H1 (cell line): ENCODE data around the gene SLC43A3. TPM values are rescaled to one million over a fixed set of nuclear protein-coding genes. Genes with fewer than 3 reads are reported as not detected.

Source experiments
- CTCF ChIA-PET: fragments of 300-600 bp; sonication (Branson Sonifier 250); formaldehyde crosslinking; loops from one replicate; lab custom pipeline; 2021; ENCODE audit not compliant: partially characterized antibody; lab: Charles Lee
- POLR2A ChIA-PET: fragments of 300-600 bp; sonication (Branson Sonifier 250); formaldehyde crosslinking; loops from one replicate; lab custom pipeline; 2021; ENCODE audit warnings: inconsistent platforms; ENCODE audit not compliant: partially characterized antibody; lab: Charles Lee
- DNase-seq, 2 experiments: peaks; one replicate each; pipeline versions ENCODE4 v3.0.0 to v3.0.0-alpha.2; 2010 to 2022; ENCODE audit warnings: low spot score in 2 of 2, low read depth in 1 of 2, mixed read lengths in 1 of 2
- FAIRE-seq: peaks from 2 replicates; lab custom pipeline; 2011; peaks lifted over from hg19 to GRCh38; lab: Jason Lieb, UNC
- H2AFZ ChIP-seq: 2 replicates; pipeline ENCODE4 v1.8.1; 2012; ENCODE audit warnings: low read length, inconsistent platforms
- H2AK5ac ChIP-seq: 2 replicates; pipeline ENCODE4 v1.6.1; 2013; ENCODE audit warnings: low read depth, low read length
- H2BK120ac ChIP-seq: replicated peaks from 2 replicates; pipeline ENCODE3; 2013; ENCODE audit warnings: low read depth, low read length, inconsistent platforms
- H2BK12ac ChIP-seq: 2 replicates; pipeline ENCODE4 v1.6.1; 2013; ENCODE audit warnings: low read depth, low read length
- H2BK15ac ChIP-seq: 2 replicates; pipeline ENCODE4 v1.6.1; 2013; ENCODE audit warnings: low read length
- H2BK20ac ChIP-seq: 2 replicates; pipeline ENCODE4 v1.6.1; 2013; ENCODE audit warnings: low read length
- H2BK5ac ChIP-seq: 2 replicates; pipeline ENCODE4 v1.6.1; 2013; ENCODE audit warnings: low read depth, low read length
- H3K14ac ChIP-seq: 2 replicates; pipeline ENCODE4 v1.6.1; 2013; ENCODE audit warnings: inconsistent platforms; ENCODE audit not compliant: insufficient read length
- H3K18ac ChIP-seq: 2 replicates; pipeline ENCODE4 v1.6.1; 2013; ENCODE audit warnings: low read length; ENCODE audit errors: extremely low read depth
- H3K23ac ChIP-seq: 2 replicates; pipeline ENCODE4 v1.6.1; 2013; ENCODE audit warnings: inconsistent platforms; ENCODE audit not compliant: insufficient read length
- H3K23me2 ChIP-seq: 2 replicates; pipeline ENCODE4 v1.6.1; 2013; ENCODE audit warnings: low read depth, low read length
- H3K27ac ChIP-seq: 2 replicates; pipeline ENCODE4 v1.6.1; 2011; ENCODE audit warnings: low read depth, low read length, inconsistent platforms
- H3K27me3 ChIP-seq, 4 experiments: replicated peaks in 1 of 4; 1 replicate in 1 of 4; 2 replicates in 3 of 4; pipeline versions ENCODE4 v1.6.1 to v1.8.1; 2011 to 2013; ENCODE audit warnings: low read length in 3 of 4, mild to moderate bottlenecking in 3 of 4, inconsistent platforms in 2 of 4, mixed read lengths in 2 of 4, moderate library complexity in 1 of 4; ENCODE audit not compliant: control insufficient read depth in 3 of 4, insufficient read depth in 3 of 4; ENCODE audit errors: extremely low read depth in 1 of 4
- H3K36me3 ChIP-seq, 4 experiments: 2 replicates each; pipeline versions ENCODE4 v1.6.1 to v1.8.1; 2011 to 2013; ENCODE audit warnings: mild to moderate bottlenecking in 4 of 4, low read length in 3 of 4, moderate library complexity in 2 of 4, control low read depth in 1 of 4, inconsistent platforms in 1 of 4; ENCODE audit not compliant: insufficient read depth in 4 of 4, control insufficient read depth in 2 of 4
- H3K4ac ChIP-seq: replicated peaks from 2 replicates; pipeline ENCODE3; 2013; ENCODE audit warnings: low read length, low read depth, mixed read lengths, inconsistent platforms; ENCODE audit not compliant: insufficient read length
- H3K4me1 ChIP-seq, 4 experiments: replicated peaks in 1 of 4; 1 replicate in 1 of 4; 2 replicates in 3 of 4; pipeline versions ENCODE4 v1.6.1 to v1.8.1; 2011 to 2013; ENCODE audit warnings: low read length in 3 of 4, inconsistent platforms in 2 of 4, mixed read lengths in 1 of 4; ENCODE audit not compliant: insufficient read depth in 4 of 4, control insufficient read depth in 3 of 4
- H3K4me2 ChIP-seq, 2 experiments: 2 replicates each; pipeline versions ENCODE4 v1.6.1 to v1.8.1; 2011 to 2013; ENCODE audit warnings: low read depth in 2 of 2, low read length in 2 of 2, control low read depth in 1 of 2, inconsistent platforms in 1 of 2, mild to moderate bottlenecking in 1 of 2; ENCODE audit not compliant: insufficient read depth in 1 of 2
- H3K4me3 ChIP-seq, 4 experiments: fragments of 200-600, 300-600 bp in 1 of 4; sonication (generic), shearing (Covaris generic), sonication (Bioruptor Twin) in 1 of 4; 2 replicates each; pipeline versions ENCODE4 v1.5.1 to v1.8.1; 2011 to 2016; ENCODE audit warnings: low read length in 4 of 4, low read depth in 3 of 4, control low read depth in 2 of 4, inconsistent platforms in 2 of 4, mild to moderate bottlenecking in 2 of 4, mixed read lengths in 1 of 4, moderate library complexity in 1 of 4; ENCODE audit not compliant: insufficient read depth in 2 of 4; ENCODE audit errors: extremely low read depth in 1 of 4
- H3K56ac ChIP-seq: replicated peaks from 2 replicates; pipeline ENCODE3; 2013; ENCODE audit warnings: low read depth, mild to moderate bottlenecking, mixed read lengths, low read length, inconsistent platforms; ENCODE audit not compliant: insufficient read length
- H3K79me1 ChIP-seq: 2 replicates; pipeline ENCODE4 v1.6.1; 2013; ENCODE audit warnings: low read depth, low read length, control low read depth
- H3K79me2 ChIP-seq, 2 experiments: 2 replicates each; pipeline versions ENCODE4 v1.6.1 to v1.8.1; 2012 to 2013; ENCODE audit warnings: low read length in 2 of 2, mild to moderate bottlenecking in 2 of 2, inconsistent platforms in 1 of 2; ENCODE audit not compliant: insufficient read depth in 2 of 2, control insufficient read depth in 1 of 2
- H3K9ac ChIP-seq, 4 experiments: replicated peaks in 1 of 4; 1 replicate in 1 of 4; 2 replicates in 3 of 4; pipeline versions ENCODE4 v1.6.1 to v1.8.1; 2011 to 2013; ENCODE audit warnings: low read depth in 3 of 4, low read length in 3 of 4, control low read depth in 2 of 4, mild to moderate bottlenecking in 2 of 4, moderate library complexity in 2 of 4, inconsistent platforms in 1 of 4; ENCODE audit errors: extremely low read depth in 1 of 4
- H3K9me3 ChIP-seq, 2 experiments: 2 replicates each; pipeline versions ENCODE4 v1.6.1 to v1.8.1; 2012 to 2013; ENCODE audit warnings: mild to moderate bottlenecking in 2 of 2, moderate library complexity in 2 of 2, control low read depth in 1 of 2, inconsistent platforms in 1 of 2, low read depth in 1 of 2, low read length in 1 of 2, mixed read lengths in 1 of 2; ENCODE audit not compliant: insufficient read depth in 2 of 2
- H4K20me1 ChIP-seq, 2 experiments: replicated peaks in 1 of 2; 2 replicates each; pipeline versions ENCODE3 to v1.8.1; 2011 to 2013; ENCODE audit warnings: inconsistent platforms in 2 of 2, low read length in 2 of 2, mild to moderate bottlenecking in 1 of 2; ENCODE audit not compliant: insufficient read depth in 2 of 2, control insufficient read depth in 1 of 2
- H4K5ac ChIP-seq: 2 replicates; pipeline ENCODE4 v1.6.1; 2013; ENCODE audit warnings: low read length, low read depth, mixed read lengths, inconsistent platforms; ENCODE audit not compliant: insufficient read length
- H4K8ac ChIP-seq: 2 replicates; pipeline ENCODE4 v1.8.0; 2013; ENCODE audit warnings: mild to moderate bottlenecking, moderate library complexity, low read length, inconsistent platforms; ENCODE audit not compliant: insufficient read depth; ENCODE audit errors: extremely low read depth
- H4K91ac ChIP-seq: replicated peaks from 2 replicates; pipeline ENCODE3; 2013; ENCODE audit warnings: low read length, mixed read lengths, inconsistent platforms; ENCODE audit not compliant: insufficient read length
- BACH1 ChIP-seq: IDR thresholded peaks from 2 replicates; pipeline ENCODE4 v1.6.1; 2012; ENCODE audit warnings: low read length, improper control_type of control experiment
- EP300 ChIP-seq, 2 experiments: IDR thresholded peaks; 1 replicate in 1 of 2; 2 replicates in 1 of 2; pipeline ENCODE4 v1.6.1; 2011 to 2012; ENCODE audit warnings: low read depth in 2 of 2, low read length in 2 of 2, mild to moderate bottlenecking in 2 of 2, borderline replicate concordance in 1 of 2, inconsistent platforms in 1 of 2, moderate library complexity in 1 of 2
- KDM1A ChIP-seq: fragments of 200-600, 300-600 bp; sonication (generic); IDR thresholded peaks from 2 replicates; pipeline ENCODE4 v1.7.1; 2016; ENCODE audit warnings: mild to moderate bottlenecking, low read length, borderline replicate concordance
- PHF8 ChIP-seq: fragments of 200-600 bp; sonication (generic); conservative IDR thresholded peaks from 2 replicates; pipeline ENCODE4 v1.7.1; 2012; ENCODE audit warnings: low read depth, mild to moderate bottlenecking, inconsistent platforms, low read length, moderate library complexity
- POLR2AphosphoS5 ChIP-seq: IDR thresholded peaks from 2 replicates; pipeline ENCODE4 v1.6.1; 2011; ENCODE audit warnings: low read depth, low read length
- POU5F1 ChIP-seq: IDR thresholded peaks from 2 replicates; pipeline ENCODE4 v1.6.1; 2011; ENCODE audit warnings: low read depth, mild to moderate bottlenecking, low read length, moderate library complexity
- RFX5 ChIP-seq: IDR thresholded peaks from 2 replicates; pipeline ENCODE4 v1.6.1; 2011; ENCODE audit warnings: low read depth, low read length, improper control_type of control experiment, borderline replicate concordance
- RNF2 ChIP-seq: fragments of 200-900, 300-1000 bp; sonication (generic); IDR thresholded peaks from 2 replicates; pipeline ENCODE4 v1.7.1; 2016; ENCODE audit warnings: borderline replicate concordance, low read depth, mild to moderate bottlenecking, antibody characterized with exemption, low read length; ENCODE audit not compliant: poor library complexity, severe bottlenecking; ENCODE audit errors: missing control alignments
- RXRA ChIP-seq: IDR thresholded peaks from 2 replicates; pipeline ENCODE4 v1.6.1; 2011; ENCODE audit warnings: low read depth, mild to moderate bottlenecking, low read length, moderate library complexity; ENCODE audit not compliant: insufficient read depth
- SAP30 ChIP-seq: fragments of 300-600 bp; sonication (generic); IDR thresholded peaks from 2 replicates; pipeline ENCODE4 v1.7.1; 2012; ENCODE audit warnings: low read length, moderate library complexity, mild to moderate bottlenecking, inconsistent platforms; ENCODE audit not compliant: insufficient read depth, insufficient replicate concordance
- SP2 ChIP-seq: IDR thresholded peaks from 2 replicates; pipeline ENCODE4 v1.6.1; 2012; ENCODE audit warnings: mild to moderate bottlenecking, low read length, inconsistent platforms
- SUZ12 ChIP-seq: fragments of 200-600 bp; sonication (generic); IDR thresholded peaks from 2 replicates; pipeline ENCODE4 v1.6.1; 2012; ENCODE audit warnings: mild to moderate bottlenecking, inconsistent platforms, low read length, moderate library complexity, mixed read lengths
- WGBS, 2 experiments: shearing (Covaris generic) in 1 of 2; methylation state at CpG; one replicate each; pipeline versions ENCODE4 v1.1.6 to v1.1.7; 2013 to 2015; ENCODE audit warnings: low lambda C conversion rate in 2 of 2, mixed read lengths in 2 of 2, inconsistent platforms in 1 of 2, low coverage in 1 of 2, missing lambda C conversion rate in 1 of 2; ENCODE audit not compliant: insufficient replicate concordance in 2 of 2, insufficient coverage in 1 of 2, insufficient read length in 1 of 2; ENCODE audit errors: extremely low coverage in 1 of 2, missing lambda C conversion rate in 1 of 2; 5-methylcytosine and 5-hydroxymethylcytosine counted together
- polyA plus RNA-seq, 7 experiments: library from polyadenylated mRNA; depleted of rRNA in 3 of 7; stranded (reverse) in 5 of 7; unstranded in 2 of 7; fragments of >200 nt in 5 of 7; fragments of 200-250 nt in 2 of 7; gene quantifications; 1 replicate in 5 of 7; 2 replicates in 1 of 7; 4 replicates in 1 of 7; pipeline versions ENCODE4 v1.2.1 to v1.2.3, GENCODE V29; 2011 to 2013; ENCODE audit warnings: missing spikeins in 2 of 7, mixed read lengths in 2 of 7
- total RNA-seq: library from RNA; stranded (reverse); fragmentation: NEBNext Ultra II Directional; extraction: Animal tissue kit (Norgen Biotek cat#: 25700); gene quantifications from 2 replicates; pipeline ENCODE4 v1.2.1, GENCODE V29; 2021

Gene SLC43A3
- total and polyA plus RNA-seq, 2 of the 8 experiments (the other 6 are each of a cell fraction or from before 2014, with no cell fraction given), result 31.8 to 67.8 TPM

DNA sequence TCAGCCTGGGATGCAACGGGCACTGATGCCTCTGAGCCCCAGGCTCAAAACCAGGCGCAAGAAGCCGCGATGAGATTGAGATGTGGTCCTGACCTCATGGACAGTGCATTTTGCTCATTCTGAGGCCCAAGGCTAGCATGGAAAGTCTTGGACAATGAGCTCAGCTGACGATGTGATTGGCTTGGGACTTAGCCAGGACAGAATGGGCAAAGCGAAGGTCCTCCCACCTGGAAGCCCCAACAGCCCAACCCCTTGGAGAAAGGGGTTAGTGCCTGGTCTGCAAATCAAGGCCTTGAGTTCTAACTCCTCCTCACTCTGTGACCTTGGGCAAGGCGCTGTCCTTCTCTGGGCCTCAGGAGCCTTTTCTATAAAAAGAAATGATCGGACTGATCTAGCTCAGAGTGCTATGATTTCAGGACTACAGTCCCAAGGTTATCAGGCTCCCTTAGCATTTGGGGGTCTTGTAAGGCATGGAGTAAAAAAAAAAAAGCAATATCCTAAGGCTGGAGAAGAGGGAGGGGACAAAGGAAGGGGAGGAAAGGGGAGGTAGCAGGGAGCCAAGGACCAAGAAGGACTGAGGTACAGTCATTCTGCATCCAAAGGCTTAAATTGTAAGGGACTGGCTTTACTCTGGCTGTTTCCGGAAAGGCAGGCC, 2.7 kb downstream of the SLC43A3 start:
- no peak overlapping the region for H3K14ac ChIP-seq
- no peaks in the 10 kb centered on the region; the same call in 1 of the 2 replicates for H3K23me2 ChIP-seq
- FAIRE-seq (no peak), DNase-seq (no peak)
- H3K36me3 ChIP-seq, result peaks cover 0 to 23% (median 3%) of the 10 kb centered on the region in 4 experiments; a peak in 2 of 8 replicates
- no peaks in the 10 kb centered on the region for H3K79me2 ChIP-seq
- H4K8ac ChIP-seq, result no peak overlapping the region
- H4K20me1 ChIP-seq, result no peaks in the 10 kb centered on the region
- H3K9ac ChIP-seq, result no peak overlapping the region
- H2AK5ac ChIP-seq, result no peak overlapping the region
- POLR2A ChIA-PET, result no interaction called here
- no peaks in the 10 kb centered on the region for H3K9me3 ChIP-seq
- no peak overlapping the region for H3K4me3 ChIP-seq
- no peak overlapping the region for H3K27ac ChIP-seq
- no peak overlapping the region for H3K4ac ChIP-seq
- H3K56ac ChIP-seq, result no peak overlapping the region
- no peak overlapping the region for H2BK5ac ChIP-seq
- peaks cover 0 to 19% (median 13%) of the 10 kb centered on the region in 4 experiments; a peak in 6 of 7 replicates for H3K4me1 ChIP-seq
- CTCF ChIA-PET, result interaction anchor here (1.3 to 2.0 kb wide), 5 partner anchors 8 to 69 kb away, joined by 3 to 8 read pairs (median 4); no protein-coding TSS in a partner anchor
- H3K79me1 ChIP-seq, result peaks cover 4% of the 10 kb centered on the region; the same call in 1 of the 2 replicates
- no peak overlapping the region for H3K4me2 ChIP-seq
- no peak overlapping the region for H4K5ac ChIP-seq
- H4K91ac ChIP-seq, result no peak overlapping the region
- H2BK120ac ChIP-seq, result no peak overlapping the region
- no peak overlapping the region for H3K23ac ChIP-seq
- H3K18ac ChIP-seq, result no peak overlapping the region
- H2AFZ ChIP-seq, result no peak overlapping the region
- peaks cover 0 to 10% (median 3%) of the 10 kb centered on the region in 4 experiments; a peak in 5 of 7 replicates for H3K27me3 ChIP-seq
- whole genome bisulfite sequencing, 2 experiments, result 90% methylated on average over 9 of the region's 9 CpGs; no CpG with 5 or more reads in 1 of the 2 experiments
- H2BK20ac ChIP-seq, result no peak overlapping the region
- H2BK15ac ChIP-seq, result no peak overlapping the region
- no peak overlapping the region for H2BK12ac ChIP-seq
- TF ChIP-seq RFX5, result no peak
- TF ChIP-seq EP300 (IDR thresholded peaks at IDR 0.05; ENCODE audit: borderline replicate concordance in 1 of 2, low read depth in 2 of 2, low read length in 2 of 2), result no peak
- TF ChIP-seq SAP30, result no peak
- no peak for TF ChIP-seq KDM1A
- no peak for TF ChIP-seq SUZ12
- TF ChIP-seq RXRA, result no peak
- no peak for TF ChIP-seq POLR2AphosphoS5
- TF ChIP-seq SP2, result no peak
- no peak for TF ChIP-seq PHF8
- no peak for TF ChIP-seq BACH1
- TF ChIP-seq POU5F1, result no peak
- TF ChIP-seq RNF2, result no peak
